Measurements from ENCODE around the gene CARS2.

GRCh38 chr13:110615322-110616102, 90.4 kb downstream of the CARS2 start, which contains the start of gene NAXD:
- TF ChIP-seq CTCF (IDR thresholded peaks at IDR 0.05) = peak; percentile 15; the same call in 1 of the 2 replicates
- TF ChIP-seq ZFX (IDR thresholded peaks at IDR 0.05; ENCODE audit: borderline replicate concordance) = no peak

Data from 22Rv1 (cell line).